Activated T-helper 1 cell treated with anti-CD3 and anti-CD28 coated beads, Interleukin-12 subunit alpha, Interleukin-12 subunit beta, Interleukin-2, Interleukin-4 antibody, amounts not matched to agents 30 ng/mL and 10 ng/mL and 1 ng/mL, durations not matched to agents 14 hours and 24 hours and 36 hours (primary cell): Measurements from ENCODE around the gene RNF121. TPM values are rescaled to one million over a fixed set of nuclear protein-coding genes. Genes with fewer than 3 reads are reported as not detected.
A peak's percentile ranks its signal among the peaks of the same experiment; 100 is the strongest.

Experiments
- DNase-seq: peaks from one replicate; pipeline ENCODE4 v3.0.0; 2021; ENCODE audit warnings: low spot score
- H3K27ac Mint-ChIP-seq: one replicate; pipeline ENCODE4 v1.8.0; 2021; ENCODE audit warnings: mild to moderate bottlenecking, mixed read lengths
- H3K27me3 Mint-ChIP-seq: one replicate; pipeline ENCODE4 v1.8.0; 2022; ENCODE audit warnings: mild to moderate bottlenecking, moderate library complexity, mixed read lengths; ENCODE audit not compliant: insufficient read depth
- H3K36me3 Mint-ChIP-seq: one replicate; pipeline ENCODE4 v1.8.0; 2021; ENCODE audit warnings: low read depth, mixed read lengths
- H3K4me1 Mint-ChIP-seq: one replicate; pipeline ENCODE4 v1.8.0; 2021; ENCODE audit warnings: low read depth, mixed read lengths
- H3K4me3 Mint-ChIP-seq: one replicate; pipeline ENCODE4 v1.8.0; 2021; ENCODE audit warnings: mild to moderate bottlenecking, moderate library complexity, mixed read lengths
- H3K9me3 Mint-ChIP-seq: one replicate; pipeline ENCODE4 v1.8.0; 2021; ENCODE audit warnings: mixed read lengths
- intact Hi-C: fragments of 100-400 bp; cut with micrococcal nuclease; formaldehyde crosslinking; loops from one replicate; pipeline ENCODE4 v1.15.1; 2024
- total RNA-seq: library from RNA; stranded (reverse); gene quantifications from 2 replicates; pipeline ENCODE4 v1.2.3, GENCODE V29; 2022

Gene RNF121
- total RNA-seq, 1 donor from 2014 or later: 65.8 TPM

DNA sequence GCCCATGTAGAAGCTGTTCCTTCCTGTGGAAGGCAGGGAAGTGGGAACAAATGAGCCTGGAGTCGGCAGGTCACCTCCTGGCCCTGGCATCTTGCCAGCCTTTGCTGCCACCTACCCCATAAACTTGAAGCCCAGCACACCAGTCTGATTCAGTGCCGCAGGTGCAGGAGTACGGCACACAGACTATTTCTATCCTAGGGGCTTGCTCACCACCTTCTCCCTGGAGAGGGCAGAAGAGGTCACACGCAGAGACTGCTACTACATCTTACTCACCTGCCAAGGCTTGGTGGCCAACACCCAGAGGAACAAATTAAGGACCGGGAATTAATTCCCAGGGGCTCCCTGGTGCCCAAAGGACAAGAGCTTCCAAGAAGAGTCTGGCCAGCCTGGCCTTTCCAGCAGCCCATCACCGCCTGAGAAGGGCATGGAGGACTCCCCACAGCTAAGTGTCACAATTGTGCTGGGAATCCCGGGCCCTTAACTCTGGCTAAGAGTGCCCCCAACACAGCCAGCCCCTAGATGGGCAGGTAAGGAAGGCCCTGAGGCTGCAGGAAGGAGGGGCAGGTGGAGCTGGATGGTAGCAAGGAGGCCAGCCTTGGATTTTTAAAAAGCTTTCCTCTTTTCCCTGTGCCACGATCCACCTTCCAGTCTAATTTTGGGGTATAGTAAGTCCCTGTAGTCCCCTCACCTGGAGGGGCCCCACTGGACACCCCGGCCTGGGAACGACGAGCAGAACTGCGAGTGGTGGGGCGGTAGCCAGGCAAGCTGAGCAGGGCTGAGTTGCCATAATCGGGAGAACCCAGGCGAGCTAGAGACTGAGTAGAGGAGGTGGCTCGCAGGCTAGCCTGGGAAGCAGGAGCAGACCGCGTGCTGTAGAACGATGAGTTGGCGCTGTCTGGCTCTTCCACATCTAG, 76.8 kb downstream of the RNF121 start:
- peaks cover 52% of the 10 kb centered on the region for H3K36me3 Mint-ChIP-seq
- peaks cover 2% of the 10 kb centered on the region for H3K27me3 Mint-ChIP-seq
- H3K27ac Mint-ChIP-seq: peak overlapping the region; percentile 49

DNA sequence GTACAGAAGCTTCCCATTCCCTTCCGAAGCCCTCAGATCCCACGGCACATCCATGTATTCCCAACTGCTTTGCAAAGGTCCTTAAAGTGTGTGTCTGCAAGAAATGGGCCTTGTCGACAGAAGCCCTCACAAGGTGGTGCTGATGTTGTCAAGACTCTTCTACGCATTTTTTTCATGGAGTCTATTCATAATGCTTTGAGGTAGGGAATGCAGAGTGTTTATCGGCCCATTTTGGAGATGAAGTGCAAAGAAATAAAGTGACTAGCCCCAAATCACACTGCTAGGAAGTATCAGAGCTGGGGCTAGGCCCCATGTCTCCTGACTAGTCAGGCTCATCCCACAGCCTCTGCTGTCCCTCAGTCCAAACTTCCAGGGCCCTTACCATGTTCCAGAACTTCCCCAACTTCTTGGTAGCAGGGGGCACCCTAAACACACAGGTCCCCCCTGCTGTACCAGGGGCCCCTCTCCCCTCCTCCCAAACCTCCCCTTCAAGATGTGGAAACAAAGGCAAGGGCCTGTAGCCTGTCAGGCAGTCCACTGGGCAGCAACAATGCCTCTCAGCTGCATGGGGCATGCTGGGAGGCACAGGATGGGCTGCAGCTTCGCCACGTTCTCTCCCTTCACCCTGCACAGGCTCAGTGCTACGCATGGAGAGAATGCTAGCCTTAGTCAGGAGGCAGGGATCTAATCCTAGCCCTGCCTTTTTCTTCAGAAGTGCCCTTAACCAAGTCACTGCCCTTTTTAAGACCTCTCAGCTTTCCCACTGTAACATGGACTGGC, 77.7 kb downstream of the RNF121 start:
- Mint-ChIP-seq H3K36me3 (peaks cover 56% of the 10 kb centered on the region), H3K27ac (no peak overlapping the region), H3K27me3 (peaks cover 2% of the 10 kb centered on the region), H3K9me3 (no peaks in the 10 kb centered on the region), H3K4me1 (no peaks in the 10 kb centered on the region), H3K4me3 (no peak overlapping the region)
- intact Hi-C loops: no loop called here
- DNase-seq: no peak

More for the DNA sequence above, 76.8 kb downstream of the RNF121 start:
- Mint-ChIP-seq H3K9me3 (no peaks in the 10 kb centered on the region), H3K4me1 (no peaks in the 10 kb centered on the region), H3K4me3 (no peak overlapping the region)
- intact Hi-C loops: no loop called here
- DNase-seq: no peak

DNA sequence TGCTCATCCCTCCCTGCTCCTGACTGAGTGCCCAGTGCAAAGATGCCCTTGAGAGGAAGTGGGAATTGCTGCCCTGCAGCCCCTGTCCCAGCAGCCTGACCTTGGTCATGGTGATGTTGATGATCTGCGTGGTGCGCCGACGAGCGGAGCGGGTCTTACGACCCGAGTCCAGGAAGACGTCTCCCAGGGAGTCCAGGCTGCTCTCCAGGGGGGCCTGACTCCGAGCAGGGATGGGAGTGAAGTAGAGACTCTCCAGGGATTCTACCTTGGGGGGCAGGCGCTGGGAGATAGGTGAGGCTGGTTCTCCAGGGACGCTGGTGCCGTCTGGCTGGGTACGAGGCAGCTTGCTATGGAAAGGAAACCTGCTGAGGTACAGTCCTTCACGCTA, 78.2 kb downstream of the RNF121 start:
- no peak for DNase-seq
- H3K27me3 Mint-ChIP-seq: peaks cover 2% of the 10 kb centered on the region
- H3K9me3 Mint-ChIP-seq: no peaks in the 10 kb centered on the region
- intact Hi-C loops: no loop called here
- no peaks in the 10 kb centered on the region for H3K4me1 Mint-ChIP-seq
- peaks cover 54% of the 10 kb centered on the region for H3K36me3 Mint-ChIP-seq
- no peak overlapping the region for H3K4me3 Mint-ChIP-seq
- no peak overlapping the region for H3K27ac Mint-ChIP-seq

DNA sequence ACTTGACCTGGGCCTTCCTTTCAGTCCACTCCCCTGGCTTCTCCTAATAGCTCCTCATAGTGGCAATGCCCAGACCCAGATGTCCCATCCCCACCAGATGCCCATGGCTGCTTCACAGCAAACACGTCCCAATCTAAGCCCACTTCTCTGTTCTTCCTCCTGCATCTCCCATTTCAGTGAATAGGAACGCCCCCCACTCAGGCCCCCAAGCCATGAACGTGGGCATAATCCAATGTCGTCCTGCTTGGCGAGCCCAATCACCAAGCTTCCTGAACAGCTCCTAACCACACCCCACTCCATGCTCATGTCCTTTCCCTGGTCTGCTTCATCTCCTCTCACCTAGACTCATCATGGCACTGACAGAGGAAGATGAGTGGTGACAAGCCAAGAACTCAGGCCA, 78.7 kb downstream of the RNF121 start:
- H3K9me3 Mint-ChIP-seq: no peaks in the 10 kb centered on the region
- intact Hi-C loops: no loop called here
- peaks cover 51% of the 10 kb centered on the region for H3K36me3 Mint-ChIP-seq
- peaks cover 2% of the 10 kb centered on the region for H3K27me3 Mint-ChIP-seq
- H3K4me1 Mint-ChIP-seq: no peaks in the 10 kb centered on the region
- no peak overlapping the region for H3K4me3 Mint-ChIP-seq
- no peak for DNase-seq
- H3K27ac Mint-ChIP-seq: peak overlapping the region; percentile 11

DNA sequence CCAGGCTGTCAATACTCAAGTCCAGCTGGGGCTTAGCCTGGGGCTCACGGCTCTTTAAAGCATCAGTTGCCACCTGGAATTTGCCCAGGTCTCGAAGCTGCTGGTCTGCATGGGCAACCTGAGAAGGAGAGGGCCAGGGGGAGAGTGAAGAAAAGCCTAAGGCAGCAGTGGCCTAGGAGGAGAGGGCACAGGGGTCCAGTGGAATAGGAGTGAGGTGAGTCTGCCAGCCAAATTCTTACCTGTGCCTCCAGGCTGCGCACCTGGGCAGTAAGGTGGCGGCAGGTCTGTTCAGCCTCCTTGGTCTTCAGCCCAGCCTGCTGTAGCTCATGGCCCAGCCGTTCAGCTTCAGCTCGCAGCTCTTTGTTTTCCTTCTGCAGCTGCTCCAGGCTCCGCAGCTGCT, 79.9 kb downstream of the RNF121 start:
- peaks cover 2% of the 10 kb centered on the region for H3K27me3 Mint-ChIP-seq
- H3K27ac Mint-ChIP-seq: no peak overlapping the region
- H3K9me3 Mint-ChIP-seq: no peaks in the 10 kb centered on the region
- no peak for DNase-seq
- no peak overlapping the region for H3K4me3 Mint-ChIP-seq
- H3K36me3 Mint-ChIP-seq: peaks cover 47% of the 10 kb centered on the region
- intact Hi-C loops: no loop called here
- no peaks in the 10 kb centered on the region for H3K4me1 Mint-ChIP-seq

DNA sequence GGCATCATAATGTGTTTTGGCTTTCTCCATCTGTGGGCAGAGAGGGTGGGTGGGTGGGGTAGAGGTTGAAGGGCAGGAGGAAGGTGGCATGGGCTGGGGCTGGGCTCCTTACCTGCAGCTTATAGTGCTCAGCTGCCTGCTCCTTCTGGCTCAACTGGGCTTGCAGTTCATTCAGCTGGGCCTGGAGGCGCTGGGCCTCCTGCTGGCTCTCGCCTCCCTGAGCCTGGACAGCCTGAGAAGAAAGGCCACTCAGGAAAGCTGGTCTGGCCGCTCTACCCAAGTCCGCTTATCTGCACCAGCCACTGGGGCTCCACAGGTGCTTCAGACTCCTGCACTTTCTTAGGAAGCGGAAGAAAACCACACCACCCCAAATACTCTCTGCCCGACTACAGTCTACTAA, 80.3 kb downstream of the RNF121 start:
- intact Hi-C loops: no loop called here
- H3K36me3 Mint-ChIP-seq: peaks cover 44% of the 10 kb centered on the region
- no peak overlapping the region for H3K4me3 Mint-ChIP-seq
- peaks cover 2% of the 10 kb centered on the region for H3K27me3 Mint-ChIP-seq
- H3K9me3 Mint-ChIP-seq: no peaks in the 10 kb centered on the region
- DNase-seq: no peak
- no peaks in the 10 kb centered on the region for H3K4me1 Mint-ChIP-seq
- no peak overlapping the region for H3K27ac Mint-ChIP-seq

- intact Hi-C loops: no loop called here
- Mint-ChIP-seq H3K27ac (peak overlapping the region; percentile 18), H3K36me3 (peaks cover 54% of the 10 kb centered on the region), H3K9me3 (no peaks in the 10 kb centered on the region), H3K4me3 (no peak overlapping the region), H3K27me3 (peaks cover 2% of the 10 kb centered on the region), H3K4me1 (no peaks in the 10 kb centered on the region)
- no peak for DNase-seq
Measured at GRCh38 chr11:72010529-72011233, 81.8 kb downstream of the RNF121 start.

DNA sequence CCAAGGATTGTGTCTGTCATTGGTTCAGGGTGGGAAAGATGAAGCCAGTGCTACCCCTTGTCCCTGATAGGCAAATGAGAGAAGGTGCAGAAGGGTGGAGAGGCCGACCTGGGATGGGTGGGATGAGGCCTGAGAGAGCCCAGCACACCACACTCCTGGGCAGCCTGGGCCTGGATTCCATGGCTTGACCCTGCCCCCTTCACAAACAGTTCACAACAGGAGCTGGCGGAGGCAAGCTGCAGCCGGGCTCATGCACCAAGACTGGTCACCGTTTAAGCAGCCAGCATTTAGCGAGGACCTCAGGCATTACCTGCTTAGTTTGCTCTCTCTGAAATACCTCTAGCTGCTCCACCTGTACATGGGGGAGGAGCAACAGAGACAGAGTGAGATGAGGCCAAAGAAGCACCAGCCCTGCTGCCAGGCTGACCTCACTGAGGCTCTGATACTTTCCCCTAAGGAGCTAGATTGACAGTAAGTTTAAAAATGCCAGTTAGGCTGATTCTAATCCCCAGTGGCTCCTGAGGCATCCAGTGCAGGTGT, 83.3 kb downstream of the RNF121 start:
- Mint-ChIP-seq H3K4me1 (no peaks in the 10 kb centered on the region), H3K27ac (no peak overlapping the region)
- intact Hi-C loops: no loop called here

GRCh38 chr11:72012897-72013721, 84.3 kb downstream of the RNF121 start:
- H3K27me3 Mint-ChIP-seq: peaks cover 2% of the 10 kb centered on the region
- intact Hi-C loops: no loop called here
- DNase-seq: no peak
- H3K4me3 Mint-ChIP-seq: no peak overlapping the region
- peaks cover 53% of the 10 kb centered on the region for H3K36me3 Mint-ChIP-seq
- H3K27ac Mint-ChIP-seq: no peak overlapping the region
- no peaks in the 10 kb centered on the region for H3K4me1 Mint-ChIP-seq
- no peaks in the 10 kb centered on the region for H3K9me3 Mint-ChIP-seq

More for the DNA sequence above, 83.3 kb downstream of the RNF121 start:
- Mint-ChIP-seq H3K27me3 (peaks cover 2% of the 10 kb centered on the region), H3K4me3 (no peak overlapping the region), H3K9me3 (no peaks in the 10 kb centered on the region), H3K36me3 (peaks cover 53% of the 10 kb centered on the region)
- no peak for DNase-seq

- Mint-ChIP-seq H3K4me1 (no peaks in the 10 kb centered on the region), H3K27me3 (peaks cover 2% of the 10 kb centered on the region), H3K4me3 (no peak overlapping the region), H3K9me3 (no peaks in the 10 kb centered on the region), H3K36me3 (peaks cover 54% of the 10 kb centered on the region), H3K27ac (no peak overlapping the region)
- intact Hi-C loops: no loop called here
- DNase-seq: no peak
Measured at GRCh38 chr11:72013765-72014711, 85.2 kb downstream of the RNF121 start.

- no peak overlapping the region for H3K4me3 Mint-ChIP-seq
- no peaks in the 10 kb centered on the region for H3K9me3 Mint-ChIP-seq
- H3K36me3 Mint-ChIP-seq: peaks cover 56% of the 10 kb centered on the region
- H3K27me3 Mint-ChIP-seq: no peaks in the 10 kb centered on the region
- no peak for DNase-seq
- intact Hi-C loops: no loop called here
- no peaks in the 10 kb centered on the region for H3K4me1 Mint-ChIP-seq
- H3K27ac Mint-ChIP-seq: no peak overlapping the region
Measured at GRCh38 chr11:72014761-72015320, 86.0 kb downstream of the RNF121 start.
